Measurements from ENCODE around the gene CAMKK2.

CAMKK2 gene

GRCh38 chr12:121188227-121188626, 108.3 kb downstream of the CAMKK2 start:
- H3K27me3 ChIP-seq (ENCODE audit: control insufficient read depth in 2 of 2, insufficient read depth in 2 of 2, low read length in 2 of 2): no peaks in the 10 kb centered on the region
- H3K9ac ChIP-seq (ENCODE audit: low read depth in 1 of 2, low read length in 2 of 2): no peak overlapping the region
- H3K9me3 ChIP-seq (ENCODE audit: control insufficient read depth in 2 of 2, low read length in 2 of 2): no peaks in the 10 kb centered on the region
- H3K36me3 ChIP-seq (ENCODE audit: control insufficient read depth in 2 of 2, insufficient read depth in 2 of 2, low read length in 2 of 2): peaks cover 0 to 2% of the 10 kb centered on the region in 2 donors
- H3K4me3 ChIP-seq (ENCODE audit: low read length in 2 of 2): no peak overlapping the region
- H3K27ac ChIP-seq (ENCODE audit: low read depth in 2 of 2, low read length in 2 of 2): no peak overlapping the region
- H3K4me1 ChIP-seq (ENCODE audit: control insufficient read depth in 2 of 2, insufficient read depth in 2 of 2, low read length in 2 of 2): no peaks in the 10 kb centered on the region
